ENCODE results near the gene ANGPTL8.

DNA sequence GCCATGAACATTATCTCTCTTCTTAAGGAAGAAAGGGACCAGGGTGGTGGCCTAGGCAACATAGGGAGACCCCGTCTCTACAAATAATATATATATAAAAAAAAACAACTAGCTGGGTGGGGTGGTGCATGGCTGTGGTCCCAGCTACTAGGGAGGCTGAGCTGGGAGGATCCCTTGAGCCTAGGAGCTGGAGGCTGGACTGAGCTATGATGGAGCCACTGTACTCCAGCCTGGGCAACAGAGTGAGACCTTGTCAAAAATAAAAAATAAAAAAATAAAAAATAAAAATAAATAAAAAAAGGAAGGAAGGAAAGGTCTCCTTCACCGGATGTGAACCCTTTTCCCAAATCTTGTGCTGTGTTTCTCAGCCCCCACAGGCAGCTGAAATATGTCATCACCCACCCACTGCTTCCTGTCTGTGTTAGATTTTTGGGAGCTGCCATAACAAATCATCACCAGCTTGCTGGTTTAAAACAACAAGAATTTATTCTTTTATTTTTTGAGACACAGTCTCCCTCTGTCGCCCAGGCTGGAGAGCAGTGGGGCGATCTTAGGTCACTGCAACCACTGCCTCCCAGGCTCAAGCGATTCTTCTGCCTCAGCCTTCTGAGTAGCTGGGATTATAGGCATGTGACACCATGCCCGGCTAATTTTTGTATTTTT is 47.0 kb downstream of the ANGPTL8 start:
- no peak for TF ChIP-seq POLR2A (IDR thresholded peaks at IDR 0.05; ENCODE audit: low read depth, low read length)
- peak in 1 of 2 donors; percentile 15 for TF ChIP-seq CTCF (IDR thresholded peaks at IDR 0.05; ENCODE audit: extremely low read depth in 1 of 2, insufficient read depth in 1 of 2, low read depth in 1 of 2, low read length in 2 of 2)
